Ovary (tissue), 3 donors: ENCODE results near the gene HAP1.

Experiments
- EP300 ChIP-seq: sonication (generic); formaldehyde crosslinking; IDR thresholded peaks from one replicate; pipeline ENCODE4 v1.6.1; 2017; ENCODE audit warnings: antibody characterized with exemption
- POLR2A ChIP-seq: fragments of 450-650 bp; IDR thresholded peaks from one replicate; pipeline ENCODE4 v1.6.1; 2017; ENCODE audit warnings: antibody characterized with exemption, mild to moderate bottlenecking, moderate library complexity
- TF ChIP-seq, protein P1 (sequence below), 3 donors: fragments of 450-650 bp in 2 of 3; fragments of 200-600 bp in 1 of 3; IDR thresholded peaks; one replicate each; pipeline versions ENCODE4 v1.5.1 to v1.8.0; 2016 to 2022; ENCODE audit warnings: antibody characterized with exemption in 3 of 3, mild to moderate bottlenecking in 1 of 3
- donor health status: DM: no; HTN: no; CAD: no.

DNA sequence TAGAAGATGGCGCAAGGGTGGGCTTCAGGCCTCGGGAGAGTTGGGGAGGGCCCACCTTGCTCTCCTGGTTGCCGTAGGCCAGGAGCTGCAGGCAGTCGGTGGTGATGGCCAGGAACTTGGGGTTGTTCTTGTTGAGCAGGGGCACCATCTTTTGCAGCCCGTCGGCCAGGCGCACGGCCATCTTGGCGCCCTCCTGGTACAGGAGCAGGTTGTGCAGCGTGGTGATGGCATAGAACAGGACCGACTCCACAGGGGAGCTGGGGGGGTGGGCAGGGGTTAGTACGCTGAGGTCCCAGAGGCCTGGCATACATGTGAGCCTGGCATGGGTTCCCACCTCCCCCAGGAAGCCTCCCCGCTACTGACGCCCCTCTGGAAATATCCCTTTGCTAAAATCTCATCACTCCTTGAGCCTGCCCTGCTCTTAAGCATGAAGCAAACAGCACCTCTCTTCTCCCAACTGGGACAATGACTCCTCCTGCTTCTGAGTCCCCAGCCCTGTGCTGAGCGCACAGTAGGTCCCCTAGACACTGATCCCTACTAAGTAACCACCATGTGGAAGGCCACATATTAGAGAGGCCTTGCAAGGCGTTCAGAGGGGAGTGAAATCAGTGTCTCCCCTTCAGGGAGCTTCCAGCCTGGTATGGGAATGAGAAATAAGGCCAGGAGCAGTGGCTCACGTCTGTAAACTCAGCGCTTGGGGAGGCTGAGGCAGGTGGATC lies 33.0 kb upstream of the HAP1 start:
- no peak for TF ChIP-seq EP300
- TF ChIP-seq, protein P1, sequence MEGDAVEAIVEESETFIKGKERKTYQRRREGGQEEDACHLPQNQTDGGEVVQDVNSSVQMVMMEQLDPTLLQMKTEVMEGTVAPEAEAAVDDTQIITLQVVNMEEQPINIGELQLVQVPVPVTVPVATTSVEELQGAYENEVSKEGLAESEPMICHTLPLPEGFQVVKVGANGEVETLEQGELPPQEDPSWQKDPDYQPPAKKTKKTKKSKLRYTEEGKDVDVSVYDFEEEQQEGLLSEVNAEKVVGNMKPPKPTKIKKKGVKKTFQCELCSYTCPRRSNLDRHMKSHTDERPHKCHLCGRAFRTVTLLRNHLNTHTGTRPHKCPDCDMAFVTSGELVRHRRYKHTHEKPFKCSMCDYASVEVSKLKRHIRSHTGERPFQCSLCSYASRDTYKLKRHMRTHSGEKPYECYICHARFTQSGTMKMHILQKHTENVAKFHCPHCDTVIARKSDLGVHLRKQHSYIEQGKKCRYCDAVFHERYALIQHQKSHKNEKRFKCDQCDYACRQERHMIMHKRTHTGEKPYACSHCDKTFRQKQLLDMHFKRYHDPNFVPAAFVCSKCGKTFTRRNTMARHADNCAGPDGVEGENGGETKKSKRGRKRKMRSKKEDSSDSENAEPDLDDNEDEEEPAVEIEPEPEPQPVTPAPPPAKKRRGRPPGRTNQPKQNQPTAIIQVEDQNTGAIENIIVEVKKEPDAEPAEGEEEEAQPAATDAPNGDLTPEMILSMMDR (IDR thresholded peaks at IDR 0.05), result no peak
- TF ChIP-seq POLR2A, result no peak
